HL-60/S4 treated with retinoic acid at 250 ng/mL for 4 days and 3 days (cell line): ENCODE data around the gene NPL.

Source experiments
- in situ Hi-C: fragments of 300-500 bp; cut with MboI; formaldehyde crosslinking; loops from 2 replicates; pipeline ENCODE4 v1.7.0; 2022; ENCODE audit warnings: low sequenced_read_pairs

NPL gene

GRCh38 chr1:182789138-182790076 lies at the start of gene NPL:
Gene NPL, plus strand, starts transcription at chr1:182789773. Its CDS starts 4,599 bp downstream, at chr1:182794372.
- in situ Hi-C loops = loop anchor here (5.0 to 25.0 kb wide), 3 partner anchors 192 to 705 kb away; partner anchors contain the start of gene RGSL1

- in situ Hi-C loops = no loop called here
Observed at GRCh38 chr1:182740120-182740519, 49.5 kb upstream of the NPL start.

- in situ Hi-C loops = no loop called here
Observed at GRCh38 chr1:182742780-182743179, 46.8 kb upstream of the NPL start.

- in situ Hi-C loops = no loop called here
Observed at GRCh38 chr1:182752077-182752988, 37.2 kb upstream of the NPL start.

- in situ Hi-C loops = no loop called here
Observed at GRCh38 chr1:182754087-182754486, 35.5 kb upstream of the NPL start.

- in situ Hi-C loops = no loop called here
Observed at GRCh38 chr1:182754543-182755314, 34.8 kb upstream of the NPL start.

- in situ Hi-C loops = no loop called here
Observed at GRCh38 chr1:182755632-182756031, 33.9 kb upstream of the NPL start.

GRCh38 chr1:182756423-182756822 lies 33.1 kb upstream of the NPL start:
- in situ Hi-C loops = no loop called here

GRCh38 chr1:182761396-182762395 lies 27.9 kb upstream of the NPL start:
- in situ Hi-C loops = no loop called here

- in situ Hi-C loops = no loop called here
Observed at GRCh38 chr1:182762536-182762935, 27.0 kb upstream of the NPL start.

GRCh38 chr1:182764029-182764727 lies 25.4 kb upstream of the NPL start:
- in situ Hi-C loops = no loop called here

GRCh38 chr1:182765391-182765790 lies 24.2 kb upstream of the NPL start:
- in situ Hi-C loops = no loop called here

- in situ Hi-C loops = no loop called here
Observed at GRCh38 chr1:182766050-182766449, 23.5 kb upstream of the NPL start.

GRCh38 chr1:182766881-182767645 lies 22.5 kb upstream of the NPL start:
- in situ Hi-C loops = no loop called here

- in situ Hi-C loops = no loop called here
Observed at GRCh38 chr1:182768963-182769362, 20.6 kb upstream of the NPL start.

- in situ Hi-C loops = no loop called here
Observed at GRCh38 chr1:182770232-182770631, 19.3 kb upstream of the NPL start.

- in situ Hi-C loops = no loop called here
Observed at GRCh38 chr1:182771187-182771984, 18.2 kb upstream of the NPL start.
